HCT116 (cell line): ENCODE data around the gene FTO. TPM values are rescaled to one million over a fixed set of nuclear protein-coding genes. Genes with fewer than 3 reads are reported as not detected.

ENCODE experiments used
- ATAC-seq: fragments of 200-7000 bp; cut with Tn5 transposase; 2 replicates; pipeline ENCODE4 v1.9.1; 2020; ENCODE audit warnings: mild to moderate bottlenecking, moderate library complexity
- BruUV-seq: library from RNA; stranded (reverse); fragments of 400-500 nt; replicated peaks from 2 replicates; lab custom pipeline; 2021; lab: Mats Ljungman, UMichigan
- CTCF ChIA-PET: fragments of 300-600 bp; sonication (Branson Sonifier 250); formaldehyde crosslinking; loops from one replicate; lab custom pipeline; 2021; ENCODE audit warnings: antibody characterized with exemption; lab: Charles Lee
- POLR2A ChIA-PET: fragments of 300-600, 350-600 bp; sonication (Branson Sonifier 250); formaldehyde crosslinking; loops from one replicate; lab custom pipeline; 2021; ENCODE audit warnings: antibody characterized with exemption; lab: Charles Lee
- RAD21 ChIA-PET, 2 experiments: fragments of 300-600 bp; sonication (Branson Sonifier 250); formaldehyde crosslinking; loops; one replicate each; lab custom pipeline; 2023; ENCODE audit warnings: low total read pairs in 2 of 2; ENCODE audit not compliant: uncharacterized antibody in 2 of 2, unreplicated experiment in 2 of 2, low non-redundant PET in 1 of 2; lab: Charles Lee
- DNase-seq: peaks from one replicate; pipeline ENCODE4 v3.0.0-alpha.2; 2010; ENCODE audit warnings: low read depth, low spot score
- H2AFZ ChIP-seq: fragments of 200-600 bp; shearing (Covaris generic), sonication (generic); 2 replicates; pipeline ENCODE4 v1.6.1; 2017; ENCODE audit warnings: low read depth, mixed run types, mixed read lengths, antibody characterized with exemption, low read length; ENCODE audit not compliant: poor library complexity, severe bottlenecking
- H3K27ac ChIP-seq: 2 replicates; pipeline ENCODE4 v1.5.1; 2012; ENCODE audit warnings: low read depth, low read length
- H3K27me3 ChIP-seq: fragments of 200-600 bp; sonication (generic); 2 replicates; pipeline ENCODE4 v1.6.1; 2016; ENCODE audit warnings: mixed run types, low read length, mixed read lengths; ENCODE audit not compliant: insufficient read depth
- H3K36me3 ChIP-seq, 2 experiments: fragments of 200-500 bp in 1 of 2; fragments of 200-600 bp in 1 of 2; sonication (Bioruptor generic) in 1 of 2; sonication (generic) in 1 of 2; 2 replicates each; pipeline versions ENCODE4 v1.5.1 to v1.6.1; 2014 to 2016; ENCODE audit warnings: low read length in 2 of 2, inconsistent platforms in 1 of 2, mixed read lengths in 1 of 2, mixed run types in 1 of 2; ENCODE audit not compliant: insufficient read depth in 2 of 2, control insufficient read depth in 1 of 2
- H3K4me1 ChIP-seq, 2 experiments: fragments of 200-600 bp in 1 of 2; sonication (generic) in 1 of 2; 2 replicates each; pipeline versions ENCODE4 v1.5.1 to v1.6.1; 2012 to 2017; ENCODE audit warnings: low read length in 2 of 2, inconsistent platforms in 1 of 2, mild to moderate bottlenecking in 1 of 2, mixed read lengths in 1 of 2, mixed run types in 1 of 2, moderate library complexity in 1 of 2; ENCODE audit not compliant: insufficient read depth in 2 of 2, control insufficient read depth in 1 of 2
- H3K4me2 ChIP-seq: fragments of 200-600 bp; sonication (generic); 2 replicates; pipeline ENCODE4 v1.6.1; 2017; ENCODE audit warnings: mixed run types, low read length, mixed read lengths
- H3K4me3 ChIP-seq, 2 experiments: fragments of 200-600 bp in 1 of 2; sonication (generic) in 1 of 2; replicated peaks in 1 of 2; 2 replicates each; pipeline ENCODE4 v1.5.1; 2011 to 2016; ENCODE audit warnings: low read length in 2 of 2, control low read depth in 1 of 2, low read depth in 1 of 2, mild to moderate bottlenecking in 1 of 2, mixed read lengths in 1 of 2, mixed run types in 1 of 2
- H3K79me2 ChIP-seq: fragments of 200-600 bp; sonication (generic); 2 replicates; pipeline ENCODE4 v1.6.1; 2017; ENCODE audit warnings: mild to moderate bottlenecking, mixed run types, low read length, moderate library complexity, mixed read lengths; ENCODE audit not compliant: insufficient read depth
- H3K9ac ChIP-seq: fragments of 200-600 bp; sonication (generic); 2 replicates; pipeline ENCODE4 v1.6.1; 2016; ENCODE audit warnings: low read length, mixed read lengths
- H3K9me2 ChIP-seq: fragments of 200-600 bp; sonication (generic), shearing (Covaris generic); 2 replicates; pipeline ENCODE4 v1.6.1; 2017; ENCODE audit warnings: mixed run types, mild to moderate bottlenecking, moderate library complexity; ENCODE audit not compliant: insufficient read depth
- H3K9me3 ChIP-seq, 2 experiments: fragments of 200-500 bp in 1 of 2; fragments of 200-600 bp in 1 of 2; sonication (Bioruptor generic) in 1 of 2; sonication (generic) in 1 of 2; 2 replicates each; pipeline ENCODE4 v1.6.1; 2014 to 2017; ENCODE audit warnings: low read length in 2 of 2, mixed read lengths in 2 of 2, inconsistent platforms in 1 of 2, low read depth in 1 of 2, mild to moderate bottlenecking in 1 of 2, mixed run types in 1 of 2, moderate library complexity in 1 of 2; ENCODE audit not compliant: control insufficient read depth in 1 of 2, insufficient read depth in 1 of 2
- H4K20me1 ChIP-seq: fragments of 200-600 bp; sonication (generic), shearing (Covaris generic); 2 replicates; pipeline ENCODE4 v1.6.1; 2017; ENCODE audit warnings: mixed run types, mild to moderate bottlenecking, moderate library complexity; ENCODE audit not compliant: insufficient read depth
- CEBPB ChIP-seq: IDR thresholded peaks from 2 replicates; pipeline ENCODE4 v1.6.1; 2012; ENCODE audit warnings: low read depth
- ELF1 ChIP-seq: IDR thresholded peaks from 2 replicates; pipeline ENCODE4 v1.6.1; 2012; ENCODE audit warnings: low read depth, borderline replicate concordance
- EZH2 ChIP-seq: fragments of 200-600 bp; sonication (generic); IDR thresholded peaks from 2 replicates; pipeline ENCODE4 v1.6.1; 2017; ENCODE audit warnings: antibody characterized with exemption, mixed run types
- POLR2AphosphoS5 ChIP-seq: IDR thresholded peaks from 2 replicates; pipeline ENCODE4 v1.6.1; 2011; ENCODE audit warnings: mild to moderate bottlenecking, low read depth, low read length, moderate library complexity
- RAD21 ChIP-seq: IDR thresholded peaks from 2 replicates; pipeline ENCODE4 v1.6.1; 2012; ENCODE audit warnings: low read depth, mild to moderate bottlenecking
- SRF ChIP-seq: IDR thresholded peaks from 2 replicates; pipeline ENCODE4 v1.6.1; 2012; ENCODE audit warnings: low read depth
- intact Hi-C: fragments of 100-400 bp; cut with micrococcal nuclease; formaldehyde crosslinking; loops from 2 replicates; pipeline ENCODE4 v1.10.0; 2022
- total RNA-seq: library from RNA; stranded (reverse); gene quantifications from one replicate; pipeline ENCODE4 v1.2.1, GENCODE V29; 2021; ENCODE audit not compliant: unreplicated experiment
- TF ChIP-seq, protein P1 (sequence below): IDR thresholded peaks from 2 replicates; pipeline ENCODE4 v1.6.1; 2012; ENCODE audit warnings: low read depth

Gene FTO
- total RNA-seq, 1 experiment from 2014 or later = 55.2 TPM

DNA sequence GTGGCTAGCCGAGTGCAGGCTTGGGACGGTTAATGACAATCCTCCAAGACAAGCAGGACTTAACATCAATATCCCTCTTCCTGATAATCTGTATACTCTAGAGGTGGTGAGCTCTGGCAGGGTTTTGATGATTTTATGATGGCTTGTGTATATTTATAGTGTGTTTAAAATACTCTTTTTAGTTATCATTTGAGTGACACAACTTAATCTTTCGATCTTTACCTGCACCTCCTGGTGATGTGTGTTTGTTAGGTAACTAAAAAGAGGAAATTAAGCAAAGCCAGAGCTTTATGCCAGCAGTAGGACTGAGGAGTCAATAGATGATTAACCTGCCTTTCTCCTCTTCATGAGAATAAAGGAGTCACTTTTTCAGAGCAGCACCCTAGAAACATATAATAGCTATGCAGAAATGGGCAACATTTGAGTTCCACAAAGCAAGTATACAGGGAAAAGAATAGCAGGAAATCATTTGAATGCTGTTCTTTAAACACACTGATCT lies 372.1 kb downstream of the FTO start:
- Histone ChIP-seq H3K27me3 (no peaks in the 10 kb centered on the region), H3K4me2 (no peak overlapping the region), H3K79me2 (no peaks in the 10 kb centered on the region), H3K4me1 (peaks cover 3 to 9% of the 10 kb centered on the region in 2 experiments; a peak in 3 of 4 replicates), H3K4me3 (no peak overlapping the region), H3K9ac (no peak overlapping the region), H3K9me2 (no peaks in the 10 kb centered on the region), H2AFZ (no peak overlapping the region), H3K36me3 (no peaks in the 10 kb centered on the region), H4K20me1 (no peaks in the 10 kb centered on the region), H3K27ac (no peak overlapping the region), H3K9me3 (no peaks in the 10 kb centered on the region)
- ATAC-seq = no peak
- no TSS peak for BruUV-seq
- TF ChIP-seq POLR2AphosphoS5 (no peak), CEBPB (no peak)
- DNase-seq = no peak
- RAD21 ChIA-PET = no interaction called here
- POLR2A ChIA-PET = no interaction called here
- CTCF ChIA-PET = no interaction called here
- intact Hi-C loops = no loop called here

DNA sequence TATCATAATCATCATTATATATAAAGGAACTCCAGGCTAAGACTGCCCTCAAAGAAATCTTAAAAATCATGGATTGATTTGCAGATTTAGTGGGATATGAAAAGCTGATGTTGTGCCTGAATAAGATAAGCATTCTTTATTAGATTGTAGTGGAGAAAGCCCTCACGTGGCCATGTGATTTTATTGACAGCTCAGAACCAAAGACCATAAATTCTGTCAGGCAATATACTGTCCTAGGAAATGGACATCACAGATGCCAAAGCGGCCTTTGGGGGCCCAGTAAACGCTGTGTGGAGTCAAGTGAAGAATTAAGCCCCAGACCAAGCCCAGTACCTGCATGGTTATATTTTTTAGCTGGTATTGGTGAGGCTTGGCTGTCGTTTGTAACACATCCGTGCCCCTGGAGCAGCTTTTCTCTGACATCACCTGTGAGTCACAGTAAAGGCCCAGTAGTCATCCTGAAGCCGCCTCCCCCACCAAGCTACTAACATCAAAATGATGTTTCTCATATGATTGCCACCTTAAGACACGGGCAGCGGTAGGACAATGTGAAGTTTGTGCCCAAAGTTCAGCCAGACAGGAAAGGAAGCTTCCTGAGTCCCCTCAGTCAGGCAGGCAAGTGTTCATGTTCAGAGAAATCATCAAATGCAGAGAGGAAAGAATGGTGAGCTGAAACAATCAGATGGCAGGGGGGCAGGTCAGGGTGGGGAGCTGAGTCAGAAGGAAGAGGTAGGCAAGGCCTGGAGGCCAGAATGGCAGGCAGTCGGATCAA lies 373.3 kb downstream of the FTO start:
- H3K9me2 ChIP-seq = no peaks in the 10 kb centered on the region
- peak overlapping the region; percentile 30; the same call in 1 of the 2 replicates for H3K4me2 ChIP-seq
- ChIA-PET RAD21 (no interaction called here), POLR2A (no interaction called here), CTCF (no interaction called here)
- H4K20me1 ChIP-seq = no peaks in the 10 kb centered on the region
- intact Hi-C loops = no loop called here
- no TSS peak for BruUV-seq
- no peaks in the 10 kb centered on the region for H3K27me3 ChIP-seq
- H3K9ac ChIP-seq = no peak overlapping the region
- no peak overlapping the region for H3K4me3 ChIP-seq
- no peaks in the 10 kb centered on the region for H3K9me3 ChIP-seq
- peak; percentile 50; the same call in 1 of the 2 replicates for ATAC-seq
- H3K36me3 ChIP-seq = no peaks in the 10 kb centered on the region
- H3K79me2 ChIP-seq = no peaks in the 10 kb centered on the region
- H3K27ac ChIP-seq = no peak overlapping the region
- H2AFZ ChIP-seq = no peak overlapping the region
- H3K4me1 ChIP-seq = peaks cover 3 to 9% of the 10 kb centered on the region in 2 experiments; a peak in 3 of 4 replicates
- TF ChIP-seq EZH2 (no peak), SRF (no peak), RAD21 (no peak), CEBPB (no peak), ELF1 (no peak)
- TF ChIP-seq, protein P1, sequence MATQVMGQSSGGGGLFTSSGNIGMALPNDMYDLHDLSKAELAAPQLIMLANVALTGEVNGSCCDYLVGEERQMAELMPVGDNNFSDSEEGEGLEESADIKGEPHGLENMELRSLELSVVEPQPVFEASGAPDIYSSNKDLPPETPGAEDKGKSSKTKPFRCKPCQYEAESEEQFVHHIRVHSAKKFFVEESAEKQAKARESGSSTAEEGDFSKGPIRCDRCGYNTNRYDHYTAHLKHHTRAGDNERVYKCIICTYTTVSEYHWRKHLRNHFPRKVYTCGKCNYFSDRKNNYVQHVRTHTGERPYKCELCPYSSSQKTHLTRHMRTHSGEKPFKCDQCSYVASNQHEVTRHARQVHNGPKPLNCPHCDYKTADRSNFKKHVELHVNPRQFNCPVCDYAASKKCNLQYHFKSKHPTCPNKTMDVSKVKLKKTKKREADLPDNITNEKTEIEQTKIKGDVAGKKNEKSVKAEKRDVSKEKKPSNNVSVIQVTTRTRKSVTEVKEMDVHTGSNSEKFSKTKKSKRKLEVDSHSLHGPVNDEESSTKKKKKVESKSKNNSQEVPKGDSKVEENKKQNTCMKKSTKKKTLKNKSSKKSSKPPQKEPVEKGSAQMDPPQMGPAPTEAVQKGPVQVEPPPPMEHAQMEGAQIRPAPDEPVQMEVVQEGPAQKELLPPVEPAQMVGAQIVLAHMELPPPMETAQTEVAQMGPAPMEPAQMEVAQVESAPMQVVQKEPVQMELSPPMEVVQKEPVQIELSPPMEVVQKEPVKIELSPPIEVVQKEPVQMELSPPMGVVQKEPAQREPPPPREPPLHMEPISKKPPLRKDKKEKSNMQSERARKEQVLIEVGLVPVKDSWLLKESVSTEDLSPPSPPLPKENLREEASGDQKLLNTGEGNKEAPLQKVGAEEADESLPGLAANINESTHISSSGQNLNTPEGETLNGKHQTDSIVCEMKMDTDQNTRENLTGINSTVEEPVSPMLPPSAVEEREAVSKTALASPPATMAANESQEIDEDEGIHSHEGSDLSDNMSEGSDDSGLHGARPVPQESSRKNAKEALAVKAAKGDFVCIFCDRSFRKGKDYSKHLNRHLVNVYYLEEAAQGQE = no peak
- DNase-seq = no peak
